Colon (tissue), 2 donors: Measurements from ENCODE around the gene CSF2.
"Not testable (repeated sequence)": the region's sequence is repeated elsewhere in the genome, so short reads cannot be mapped to it uniquely, and the experiment has no call there.

Experiments
- FAIRE-seq: peaks from 2 replicates; lab custom pipeline; 2012; peaks lifted over from hg19 to GRCh38; lab: Jason Lieb, UNC
- donor health status: control.
- donor health status: control.

Gene CSF2

DNA sequence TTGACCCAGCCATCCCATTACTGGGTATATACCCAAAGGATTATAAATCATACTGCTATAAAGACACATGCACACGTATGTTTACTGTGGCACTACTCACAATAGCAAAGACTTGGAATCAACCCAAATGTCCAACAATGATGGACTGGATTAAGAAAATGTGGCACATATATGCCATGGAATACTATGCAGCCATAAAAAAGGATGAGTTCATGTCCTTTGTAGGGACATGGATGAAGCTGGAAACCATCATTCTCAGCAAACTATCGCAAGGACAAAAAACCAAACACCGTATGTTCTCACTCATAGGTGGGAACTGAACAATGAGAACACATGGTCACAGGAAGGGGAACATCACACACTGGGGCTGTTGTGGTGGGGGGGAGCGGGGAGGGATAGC, 35.4 kb downstream of the CSF2 start:
- not testable (repeated sequence) for FAIRE-seq

DNA sequence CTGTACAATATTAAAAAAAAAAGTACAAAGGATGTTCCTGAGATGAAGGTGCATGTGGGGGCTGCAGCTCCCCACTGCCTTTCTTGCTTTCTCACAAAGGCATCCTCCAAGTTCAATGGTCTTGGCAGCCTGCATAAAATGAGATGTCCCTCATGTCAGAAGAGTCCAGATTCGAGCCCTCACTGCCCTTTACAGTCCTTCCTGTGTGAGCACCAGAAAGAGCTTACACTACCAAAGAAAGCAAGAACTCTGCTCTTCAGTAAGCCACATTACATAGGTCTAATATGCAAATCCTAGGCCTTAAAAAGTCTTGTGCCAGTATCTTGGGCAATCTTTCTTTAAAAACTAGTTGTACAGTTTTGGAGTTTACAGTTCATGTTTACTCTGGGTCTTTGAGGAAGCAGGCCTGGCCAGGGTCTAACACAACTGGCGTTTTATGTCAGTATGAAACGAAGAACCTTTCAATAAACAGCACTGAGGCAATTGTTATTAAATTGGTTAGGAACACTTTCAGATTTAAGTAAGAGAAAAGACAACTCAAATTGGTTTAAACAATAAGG, 36.0 kb downstream of the CSF2 start:
- no peak for FAIRE-seq

DNA sequence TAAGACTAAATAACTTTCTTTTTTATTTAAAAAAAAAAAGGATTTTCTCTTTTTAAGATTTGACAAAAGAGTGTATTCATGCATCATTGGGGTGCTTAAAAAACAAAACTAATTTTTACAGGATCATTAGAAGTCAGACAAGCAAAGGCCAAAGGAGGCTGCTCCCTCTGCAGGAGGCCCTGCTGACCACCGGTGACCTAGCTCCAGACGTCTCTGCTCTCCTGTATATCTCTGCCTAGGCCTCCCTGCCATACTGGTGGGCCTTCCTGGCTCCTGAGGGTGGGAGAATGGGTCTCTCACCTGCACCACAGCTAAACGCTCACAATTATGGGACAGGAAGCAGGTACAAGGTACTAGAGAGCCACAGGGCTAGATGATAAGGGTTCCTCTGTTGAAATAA, 36.6 kb downstream of the CSF2 start:
- no peak for FAIRE-seq

DNA sequence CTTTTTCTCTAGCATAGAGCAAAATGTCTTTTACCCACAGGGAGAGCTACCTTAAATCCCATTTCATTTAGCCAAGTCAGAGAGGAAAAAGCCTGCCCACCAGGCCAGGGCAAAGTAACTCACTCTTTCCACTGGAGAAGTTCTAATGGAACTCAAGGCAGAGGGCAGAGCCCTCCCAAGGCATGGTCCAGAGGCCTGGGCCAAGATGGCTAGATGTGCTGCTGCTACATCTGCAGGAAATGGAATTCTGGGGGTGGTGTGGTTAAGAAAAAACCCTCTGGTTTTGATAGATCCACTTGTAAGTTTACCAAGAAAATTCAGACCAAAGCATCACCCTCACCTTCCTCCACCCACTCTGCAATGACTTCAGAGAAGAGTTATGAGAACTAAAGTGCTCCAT, 37.3 kb downstream of the CSF2 start:
- FAIRE-seq: no peak

DNA sequence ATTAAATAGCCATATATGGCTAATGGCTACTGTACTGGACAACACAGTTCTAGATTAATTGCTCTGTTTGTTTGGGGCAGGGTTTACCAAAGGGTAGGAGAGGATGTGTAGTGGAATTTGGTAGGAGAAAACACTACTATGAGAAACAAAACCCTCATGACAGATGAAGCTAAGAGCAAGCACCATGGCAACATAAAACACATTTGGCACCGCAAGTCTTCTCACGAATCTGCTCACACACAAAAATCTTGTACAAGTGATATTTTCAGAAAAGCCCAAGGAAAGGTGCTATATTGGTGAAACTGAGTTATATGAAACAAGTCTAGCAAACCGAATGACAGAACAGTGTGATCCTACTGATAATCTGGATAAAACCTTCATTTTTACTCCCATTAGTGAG, 38.5 kb downstream of the CSF2 start:
- no peak for FAIRE-seq

DNA sequence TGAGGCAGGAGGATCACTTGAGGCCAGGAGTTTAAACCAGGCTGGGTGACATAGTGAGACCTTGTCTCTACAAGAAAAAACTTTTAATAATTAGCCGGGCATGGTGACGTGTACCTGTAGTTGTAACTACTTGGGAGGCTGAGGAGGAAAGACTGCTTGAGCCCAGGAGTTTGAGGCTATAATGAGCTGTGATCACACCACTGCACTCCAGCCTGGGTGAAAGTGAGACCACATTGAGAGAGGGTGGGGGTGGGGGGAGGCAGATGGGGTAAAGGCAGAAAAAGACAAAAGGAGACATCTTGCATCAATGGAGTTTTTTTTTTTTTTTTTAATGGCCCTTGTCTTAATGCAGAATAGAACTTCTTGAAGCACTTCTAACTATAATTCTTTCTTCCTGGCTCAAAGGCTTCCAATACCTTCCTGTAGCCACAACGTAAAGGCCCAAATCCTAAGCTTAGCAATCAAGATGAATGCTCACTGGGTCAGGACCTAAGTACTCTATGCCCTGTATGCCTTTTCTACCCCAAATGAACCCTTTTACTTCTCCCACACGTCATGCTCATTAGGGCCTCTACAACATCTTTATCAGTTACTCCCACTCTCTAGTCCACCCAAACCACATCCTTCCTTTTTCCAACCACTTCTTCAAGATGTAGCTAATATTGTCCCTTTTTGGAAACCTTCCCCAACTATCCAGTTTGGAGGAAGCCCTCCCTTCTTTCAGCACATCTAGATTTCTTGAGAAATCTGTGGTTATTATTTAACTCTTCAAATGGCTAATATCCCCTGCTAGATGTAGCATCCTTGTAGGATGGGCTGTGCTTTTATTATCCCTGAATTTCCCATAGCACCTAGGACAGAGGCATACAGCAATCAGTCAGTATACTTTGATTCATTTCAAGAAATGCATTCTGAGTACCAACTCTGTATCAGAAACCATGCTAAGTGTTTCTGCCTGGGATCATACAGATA, 40.8 kb downstream of the CSF2 start:
- no peak for FAIRE-seq

DNA sequence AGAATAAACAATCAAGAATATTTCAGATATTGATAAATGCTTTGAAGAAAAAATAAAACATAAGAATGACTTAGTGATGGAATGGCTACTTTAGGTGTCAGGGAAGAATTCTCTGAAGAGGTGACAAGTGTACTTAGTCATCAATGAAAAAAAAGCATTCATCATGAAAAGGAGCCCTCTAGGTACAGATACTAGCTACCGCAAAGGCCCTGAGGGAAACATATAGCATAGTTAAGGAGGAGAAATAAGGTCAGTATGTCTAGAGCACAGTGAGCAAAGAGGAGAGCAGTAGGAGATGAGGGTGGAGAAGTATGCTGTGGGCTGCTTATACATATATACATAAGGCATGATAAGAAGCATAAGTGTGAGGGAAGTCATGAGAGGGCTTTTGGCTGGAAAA, 41.8 kb downstream of the CSF2 start:
- FAIRE-seq: no peak

DNA sequence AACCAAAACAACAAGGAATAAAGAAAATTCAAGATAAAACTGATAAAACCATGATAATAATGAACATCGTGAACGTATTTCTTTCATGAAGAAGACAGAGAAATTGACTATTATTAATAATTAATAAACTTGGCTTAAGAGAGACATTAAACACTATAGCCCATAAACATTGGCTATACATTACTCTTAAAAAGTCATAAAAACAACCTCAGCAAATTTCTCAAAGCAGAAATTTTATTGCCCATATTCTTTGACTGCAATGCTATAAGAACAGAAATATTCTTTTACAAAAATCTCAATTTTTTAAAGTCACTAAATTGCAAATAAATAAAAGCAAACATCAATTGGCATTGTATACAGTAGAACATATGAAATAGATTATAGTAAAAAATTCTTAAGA, 42.5 kb downstream of the CSF2 start:
- FAIRE-seq: no peak

DNA sequence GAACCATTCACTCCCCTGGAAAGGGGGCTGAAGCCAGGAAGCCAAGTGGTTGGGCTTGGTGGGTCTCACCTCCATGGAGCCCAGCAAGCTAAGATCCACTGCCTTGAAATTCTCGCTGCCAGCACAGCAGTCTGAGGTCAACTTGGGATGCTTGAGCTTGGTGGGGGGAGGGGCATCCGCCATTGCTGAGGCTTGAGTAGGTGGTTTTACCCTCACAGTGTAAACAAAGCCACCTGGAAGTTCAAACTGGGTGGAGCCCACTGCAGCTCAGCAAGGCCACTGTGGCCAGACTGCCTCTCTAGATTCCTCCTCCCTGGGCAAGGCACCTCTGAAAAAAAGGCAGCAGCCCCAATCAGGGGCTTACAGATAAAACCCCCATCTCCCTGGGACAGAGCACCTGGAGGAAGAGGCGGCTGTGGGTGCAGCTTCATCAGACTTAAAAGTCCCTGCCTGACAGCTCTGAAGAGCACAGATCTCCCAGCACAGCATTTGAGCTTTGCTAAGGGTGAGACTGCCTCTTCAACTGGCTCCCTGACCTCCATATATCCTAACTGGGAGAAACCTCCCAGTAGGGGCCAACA, 43.4 kb downstream of the CSF2 start:
- FAIRE-seq: not testable (repeated sequence)

DNA sequence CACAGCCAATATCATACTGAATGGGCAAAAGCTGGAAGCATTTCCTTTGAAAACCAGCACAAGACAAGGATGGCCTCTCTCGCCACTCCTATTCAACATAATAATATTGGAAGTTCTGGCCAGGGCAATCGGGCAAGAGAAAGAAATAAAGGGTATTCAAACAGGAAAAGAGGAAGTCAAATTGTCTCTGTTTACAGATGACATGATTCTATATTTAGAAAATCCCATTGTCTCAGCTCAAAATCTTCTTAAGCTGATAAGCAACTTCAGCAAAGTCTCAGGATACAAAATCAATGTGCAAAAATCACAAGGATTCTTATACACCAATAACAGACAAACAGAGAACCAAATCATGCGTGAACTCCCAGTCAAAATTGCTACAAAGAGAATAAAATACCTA, 47.1 kb downstream of the CSF2 start:
- FAIRE-seq: not testable (repeated sequence)

DNA sequence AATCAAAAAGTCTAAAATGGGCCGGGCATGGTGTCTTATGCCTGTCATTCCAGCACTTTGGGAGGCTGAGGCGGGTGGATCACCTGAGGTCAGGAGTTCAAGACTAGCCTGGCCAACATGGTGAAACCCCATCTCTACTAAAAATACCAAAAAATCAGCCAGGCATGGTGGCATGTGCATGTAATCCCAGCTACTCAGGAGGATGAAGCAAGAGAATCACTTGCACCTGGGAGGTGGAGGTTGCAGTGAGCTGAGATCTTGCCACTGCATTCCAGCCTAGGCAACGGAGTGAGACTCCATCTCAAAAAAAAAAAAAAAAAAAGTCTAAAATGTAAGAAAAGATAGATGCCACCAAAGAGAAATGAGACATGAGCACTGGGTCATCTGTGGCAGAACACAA, 49.4 kb downstream of the CSF2 start:
- FAIRE-seq: not testable (repeated sequence)

DNA sequence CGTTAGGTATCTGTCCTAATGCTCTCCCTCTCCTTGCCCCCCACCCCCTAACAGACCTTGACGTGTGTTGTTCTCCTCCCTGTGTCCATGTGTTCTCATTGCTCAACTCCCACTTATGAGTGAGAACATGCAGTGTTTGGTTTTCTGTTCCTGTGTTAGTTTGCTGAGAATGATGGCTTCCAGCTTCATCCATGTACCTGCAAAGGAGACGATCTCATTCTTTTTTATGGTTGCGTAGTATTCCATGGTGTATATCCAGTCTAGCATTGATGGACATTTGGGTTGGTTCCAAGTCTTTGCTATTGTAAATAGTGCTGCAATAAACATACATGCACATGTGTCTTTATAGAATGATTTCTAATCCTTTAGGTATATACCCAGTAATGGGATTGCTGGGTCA, 50.0 kb downstream of the CSF2 start:
- not testable (repeated sequence) for FAIRE-seq
